Activated naive CD4-positive, alpha-beta T cell (primary cell): ENCODE measurements around the gene NECTIN1.

Experiments used
- DNase-seq, 4 experiments: peaks; one replicate each; lab custom pipeline; 2025; lab: John Stamatoyannopoulos, UW

Gene NECTIN1

DNA sequence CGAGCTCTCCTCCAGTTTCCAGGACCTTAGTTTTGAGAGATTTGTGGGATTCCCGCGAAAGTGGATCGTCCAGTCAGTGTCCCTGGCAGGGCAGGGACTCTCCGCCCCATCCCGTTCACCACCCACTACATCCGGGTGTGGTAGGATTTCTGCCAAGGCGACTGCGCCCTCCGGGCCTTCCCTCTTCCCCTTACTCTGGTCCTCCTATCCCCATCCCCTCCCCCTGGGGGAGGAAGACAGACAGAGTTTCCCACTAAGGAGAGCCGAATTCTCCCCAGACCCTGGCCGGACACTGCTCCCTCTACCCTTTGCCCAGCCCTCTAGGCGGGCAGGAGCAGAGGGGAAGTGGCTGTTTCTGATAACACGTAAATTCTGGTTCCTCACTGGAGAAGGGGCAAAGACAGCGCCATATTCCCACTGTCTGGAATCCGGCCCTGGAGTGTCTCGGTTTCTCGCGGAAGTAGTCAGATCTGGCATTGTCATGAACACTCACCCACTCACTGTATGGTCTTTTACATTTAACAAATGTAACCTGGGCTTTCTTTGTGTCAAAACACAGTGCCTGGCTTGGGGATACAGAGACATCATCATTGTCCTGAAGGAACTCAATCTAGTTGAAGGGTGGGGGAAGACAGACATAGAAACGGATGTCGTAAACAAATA, 1.1 kb upstream of the NECTIN1 start:
- no peak for DNase-seq

DNA sequence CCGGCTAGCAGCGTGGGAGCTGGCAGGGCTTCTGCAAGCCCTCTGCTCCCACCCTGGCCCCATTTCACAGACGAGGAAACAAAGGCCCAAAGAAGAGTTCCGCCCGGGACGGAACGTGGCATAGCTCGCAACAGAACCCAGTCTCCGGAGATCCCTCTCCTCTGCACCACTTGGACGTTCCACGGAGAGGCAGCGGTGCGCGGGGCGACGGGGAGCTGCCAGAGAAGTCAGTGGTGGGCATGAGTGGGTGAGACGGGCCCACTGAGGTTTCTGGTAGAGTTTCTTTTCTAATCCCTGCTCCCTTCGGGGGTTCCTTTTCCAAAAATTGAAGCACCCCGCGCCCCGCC, 554 bp upstream of the NECTIN1 start:
- no peak for DNase-seq

DNA sequence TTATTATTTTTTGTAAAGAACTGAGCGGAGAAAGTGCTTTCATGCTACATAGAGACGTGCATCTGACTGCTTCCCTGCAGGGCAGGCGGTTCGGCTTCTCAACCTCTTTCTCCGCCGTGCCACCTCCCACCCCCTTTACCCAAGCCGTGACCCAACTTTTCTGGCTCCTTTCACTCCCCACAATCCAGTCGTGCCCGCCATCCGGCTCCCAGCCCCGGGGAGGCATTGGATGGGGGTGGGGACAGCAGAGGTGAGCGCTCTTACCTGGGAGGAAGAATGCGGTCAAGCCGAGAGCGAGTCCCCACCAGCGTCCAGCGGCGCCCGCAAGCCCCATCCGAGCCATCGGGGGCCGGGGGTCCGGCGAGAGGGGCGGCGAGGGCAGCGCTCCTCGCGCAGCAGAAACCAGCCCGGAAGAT, 781 bp downstream of the NECTIN1 start:
- DNase-seq, result no peak

DNA sequence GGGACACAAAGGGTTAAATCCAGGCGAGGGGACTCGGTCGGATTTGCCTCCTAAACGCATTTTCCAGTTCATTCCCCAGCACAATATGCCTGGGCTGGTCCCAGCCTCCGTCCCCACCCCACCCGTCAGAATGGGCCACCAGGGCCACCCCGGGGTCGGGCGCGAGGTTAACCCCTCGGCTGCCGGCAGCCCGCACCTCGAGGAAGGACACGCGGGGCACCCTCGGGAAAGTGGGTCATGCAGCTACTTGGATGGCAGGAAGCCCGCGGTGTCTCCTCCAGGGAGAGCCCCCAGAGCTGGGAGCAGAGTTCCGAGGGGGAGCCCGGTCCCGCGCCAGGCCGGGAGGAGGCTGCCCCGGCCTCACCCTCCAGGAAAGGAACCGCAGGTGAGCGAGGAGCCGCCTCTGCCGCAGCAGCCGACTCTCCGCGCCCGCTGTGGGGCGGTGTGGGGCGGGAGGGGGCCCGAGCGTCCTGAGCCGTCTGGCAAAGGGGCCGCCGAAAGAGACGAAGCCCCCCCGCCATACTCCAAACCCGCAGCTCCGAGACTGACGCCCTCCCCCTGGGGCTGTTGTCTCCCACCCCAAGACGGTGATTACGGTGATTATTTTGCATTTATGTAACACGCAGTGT, 1.4 kb downstream of the NECTIN1 start:
- peak in 1 of 4 experiments; percentile 21 for DNase-seq

DNA sequence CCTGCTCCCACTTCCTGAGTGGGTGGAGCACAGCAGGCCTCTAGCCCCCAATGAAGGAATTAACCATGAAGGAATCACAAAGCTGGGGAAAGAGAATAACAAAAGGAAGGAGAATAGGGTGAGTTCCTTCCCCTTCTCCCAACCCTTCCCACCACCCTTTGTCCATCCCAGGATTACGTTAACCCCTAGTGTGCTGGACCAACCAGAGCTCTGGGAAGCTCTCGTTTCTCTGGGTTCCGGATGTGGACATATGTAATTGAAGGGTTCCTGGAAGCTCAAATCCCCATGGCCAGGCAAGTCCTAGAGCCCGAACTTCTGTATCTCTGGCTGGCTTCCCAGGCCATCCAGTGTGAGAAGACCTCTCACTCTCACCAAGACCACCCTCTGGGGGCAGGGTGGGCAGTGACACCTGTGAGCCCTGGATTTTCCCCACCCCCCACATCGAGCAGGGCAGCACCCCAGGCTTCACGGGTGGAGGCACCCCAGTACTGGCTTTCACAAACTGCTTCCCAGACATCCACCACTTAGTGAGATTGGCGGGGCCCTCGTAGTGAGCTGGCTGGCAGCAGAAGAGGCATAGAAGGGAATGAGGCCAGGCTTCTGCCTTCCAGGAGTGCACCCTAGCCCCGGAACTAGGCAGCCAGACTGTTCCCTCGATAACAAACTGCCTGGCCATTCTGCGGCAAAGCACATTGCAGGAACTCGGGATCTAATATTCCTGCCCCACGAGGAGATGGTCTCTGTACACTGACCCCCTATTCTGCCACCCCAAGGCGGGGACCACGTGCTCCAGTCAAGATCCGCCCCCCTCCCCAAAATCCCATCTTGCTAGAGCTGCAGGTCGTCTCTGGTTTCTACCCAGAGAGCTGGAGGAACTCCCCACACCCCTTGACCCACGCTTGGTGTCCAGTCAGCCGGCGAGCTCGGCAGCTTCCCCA, 2.1 kb downstream of the NECTIN1 start:
- no peak for DNase-seq

DNA sequence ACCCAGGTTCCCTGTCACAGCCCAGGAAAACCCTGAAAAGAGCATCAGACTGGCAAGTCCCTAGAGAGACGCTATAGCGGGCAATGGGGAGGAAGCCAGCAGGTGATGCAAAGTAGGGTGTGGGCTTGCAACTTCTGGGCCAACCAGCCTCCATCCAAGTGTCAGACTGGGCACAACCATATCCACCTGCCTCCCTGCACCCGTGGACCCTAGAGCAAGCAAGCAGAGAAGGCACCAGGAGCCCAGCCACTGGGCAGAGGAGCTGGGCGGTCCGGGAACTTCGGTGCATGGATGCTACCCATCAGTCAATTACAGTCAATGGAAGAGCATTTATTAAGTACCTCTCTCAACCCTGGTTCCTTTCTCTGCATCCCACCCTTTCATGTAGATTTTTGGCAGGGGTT, 2.8 kb downstream of the NECTIN1 start:
- no peak for DNase-seq

DNA sequence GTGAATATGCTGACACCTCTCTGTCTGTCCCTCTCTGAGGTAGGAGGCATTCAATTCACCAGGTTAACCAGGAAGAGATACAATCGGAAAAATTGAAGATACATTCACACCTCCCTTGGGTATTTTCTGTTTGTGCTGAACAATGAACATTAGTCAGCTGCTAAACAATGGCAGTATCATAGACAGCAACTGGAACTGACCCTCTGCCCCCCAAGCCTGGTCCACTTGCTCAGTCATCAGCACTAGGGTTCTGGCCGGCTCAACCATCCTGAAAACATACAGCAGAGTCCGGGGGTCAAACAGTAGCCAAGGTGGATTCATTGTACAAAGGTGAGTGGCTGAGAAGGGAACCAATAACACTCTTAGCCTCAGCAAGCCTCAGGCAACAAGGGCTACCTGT, 4.0 kb downstream of the NECTIN1 start:
- no peak for DNase-seq

DNA sequence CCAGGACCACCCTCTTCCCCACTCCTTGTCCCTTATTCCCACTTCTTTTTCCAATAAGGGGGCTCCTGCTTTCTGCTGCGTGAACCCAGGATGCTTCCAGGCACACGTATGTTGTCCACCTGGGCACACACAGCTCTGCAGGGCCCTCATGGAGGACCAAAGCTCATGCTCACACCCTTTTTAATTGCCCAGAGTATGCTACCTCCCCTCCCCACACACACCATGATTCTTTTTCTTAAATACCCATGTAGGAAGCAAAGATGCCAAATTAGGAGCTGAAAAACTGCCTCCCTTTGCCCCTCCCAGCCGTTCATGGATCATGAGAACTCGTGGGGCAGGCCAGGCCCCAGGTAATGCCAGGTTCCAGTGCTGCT, 5.1 kb downstream of the NECTIN1 start:
- DNase-seq, result no peak

DNA sequence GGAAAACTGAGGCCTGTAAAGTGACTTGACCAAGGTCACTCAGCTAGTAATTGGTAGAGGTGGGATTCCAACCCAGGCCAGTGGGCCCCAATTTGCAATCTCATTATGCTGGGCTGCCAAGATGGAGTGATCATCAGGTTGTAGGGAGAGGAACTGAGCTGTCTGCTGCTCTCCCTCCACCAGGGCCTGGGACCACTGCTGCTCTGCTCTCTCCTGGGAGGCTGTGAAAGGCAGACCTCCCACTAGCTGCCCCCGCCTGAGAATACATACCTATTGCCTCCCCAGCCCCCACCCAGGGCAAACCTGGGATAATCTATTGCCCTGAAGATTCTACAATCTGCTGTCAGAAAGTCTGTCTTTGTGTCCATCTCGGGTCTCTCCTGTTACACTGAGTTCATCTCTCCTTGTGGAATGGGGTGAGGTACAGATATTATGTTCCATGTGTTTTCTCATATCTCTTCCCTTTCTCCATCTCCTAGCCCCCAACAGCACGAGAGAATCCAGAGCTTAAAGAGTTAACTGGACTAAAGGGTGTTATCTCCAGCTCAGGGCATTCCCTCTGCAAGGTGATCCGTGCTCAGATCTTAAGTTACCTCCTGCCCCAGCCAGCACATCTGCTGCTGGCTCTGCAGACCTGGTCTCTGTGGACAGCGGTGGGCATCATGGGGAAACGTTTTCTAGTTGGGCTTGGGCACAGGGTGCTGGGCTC, 5.6 kb downstream of the NECTIN1 start:
- no peak for DNase-seq

DNA sequence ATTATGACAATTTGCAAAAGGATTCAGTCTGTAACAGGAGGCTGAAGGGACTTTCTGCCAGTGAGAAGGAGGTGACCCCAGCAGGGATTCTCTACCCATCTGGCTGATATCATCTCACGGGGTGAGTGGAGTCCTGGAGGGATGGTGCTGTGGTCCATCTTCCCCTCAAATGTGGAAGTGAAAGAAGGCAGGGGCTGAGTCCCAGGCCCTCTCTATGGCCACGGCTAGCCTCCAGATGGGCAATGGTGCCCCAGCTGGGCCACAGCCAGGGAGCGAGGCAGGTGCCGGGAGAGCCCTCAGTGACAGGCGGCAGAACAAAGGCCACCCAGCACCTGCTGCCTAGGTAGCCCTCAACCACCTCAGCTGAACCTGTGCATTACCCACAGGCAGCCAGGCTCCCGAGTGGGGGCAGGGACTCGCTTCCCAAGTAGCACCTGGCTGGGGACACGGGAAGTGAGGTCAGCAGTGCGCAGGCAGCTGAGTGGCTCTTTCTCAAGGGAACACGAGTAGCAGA, 6.7 kb downstream of the NECTIN1 start:
- DNase-seq, result no peak

DNA sequence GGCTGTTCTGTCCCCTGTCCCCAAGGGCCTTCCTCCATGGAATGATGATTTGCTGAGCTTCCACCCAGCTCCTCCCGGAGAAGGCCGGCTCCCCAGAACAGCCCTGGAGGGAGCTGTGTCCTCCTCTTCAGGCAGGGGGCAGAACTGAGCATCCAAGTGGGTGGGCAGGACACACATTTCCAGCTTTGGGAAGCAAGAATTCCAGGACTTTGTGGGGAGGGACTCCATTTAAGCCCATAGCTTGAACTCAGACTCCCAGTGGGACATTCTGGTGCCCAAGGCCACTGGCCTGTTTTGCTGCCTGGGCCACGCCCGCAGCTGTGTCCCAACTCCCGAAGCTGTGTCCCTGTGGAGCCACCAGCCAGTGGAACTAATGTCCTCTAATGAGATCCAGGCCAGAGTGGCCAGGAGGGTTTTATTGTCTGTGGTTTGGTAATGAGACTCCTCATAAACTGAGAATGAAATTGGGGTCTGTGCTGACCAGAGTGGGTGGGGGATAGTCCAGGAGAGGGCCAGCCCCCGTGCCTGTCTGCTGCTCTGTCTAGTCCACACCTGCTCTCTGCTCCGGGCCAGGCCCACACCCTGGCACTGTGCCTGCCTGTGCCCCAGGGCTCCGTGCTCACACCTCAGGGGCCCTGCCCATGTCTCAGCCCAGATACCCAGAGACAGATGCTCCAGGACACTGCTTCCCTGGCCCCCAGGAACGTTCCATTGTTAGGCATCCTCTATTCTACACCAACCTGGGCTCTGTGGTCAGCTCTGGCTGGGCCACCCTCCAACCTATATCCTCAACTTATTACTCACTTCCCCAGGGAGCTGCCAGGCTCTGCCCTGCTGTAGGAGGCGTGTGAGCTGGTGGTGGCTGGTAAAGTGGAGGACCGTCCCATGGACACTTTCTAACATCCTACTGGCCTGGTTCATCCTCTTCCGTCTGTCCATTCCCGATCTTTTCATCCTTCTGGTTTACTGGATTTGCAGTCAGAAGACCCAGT, 7.6 kb downstream of the NECTIN1 start:
- no peak for DNase-seq

DNA sequence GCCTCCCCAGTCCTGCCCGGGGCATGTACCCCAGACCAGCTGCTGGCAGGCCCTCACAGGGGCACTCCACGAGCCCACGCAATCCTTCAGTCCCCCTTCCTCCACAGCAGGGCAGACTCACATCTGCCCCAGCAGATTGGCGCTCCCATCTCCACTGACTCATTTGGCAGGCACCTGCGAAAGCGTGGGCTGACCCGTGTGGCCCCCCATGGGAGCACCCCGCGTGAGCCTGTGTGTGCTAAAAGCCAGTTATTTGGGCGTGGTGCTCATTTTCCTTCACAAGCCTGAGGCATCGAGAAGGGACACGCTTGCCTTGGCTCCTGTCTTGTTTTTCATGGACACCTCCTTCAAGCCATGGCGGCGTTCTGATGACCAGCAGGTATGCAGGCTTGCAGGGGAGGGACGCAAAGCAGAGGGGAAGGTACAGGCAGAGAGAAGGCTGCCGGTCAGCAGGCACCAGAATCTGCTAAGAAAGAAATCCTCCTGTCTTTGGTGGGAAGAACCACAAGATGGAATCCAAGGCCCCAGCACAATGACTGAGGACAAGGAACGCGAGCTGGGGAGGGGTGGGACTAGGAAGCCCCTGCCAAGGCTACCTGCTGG, 8.6 kb downstream of the NECTIN1 start:
- no peak for DNase-seq

DNA sequence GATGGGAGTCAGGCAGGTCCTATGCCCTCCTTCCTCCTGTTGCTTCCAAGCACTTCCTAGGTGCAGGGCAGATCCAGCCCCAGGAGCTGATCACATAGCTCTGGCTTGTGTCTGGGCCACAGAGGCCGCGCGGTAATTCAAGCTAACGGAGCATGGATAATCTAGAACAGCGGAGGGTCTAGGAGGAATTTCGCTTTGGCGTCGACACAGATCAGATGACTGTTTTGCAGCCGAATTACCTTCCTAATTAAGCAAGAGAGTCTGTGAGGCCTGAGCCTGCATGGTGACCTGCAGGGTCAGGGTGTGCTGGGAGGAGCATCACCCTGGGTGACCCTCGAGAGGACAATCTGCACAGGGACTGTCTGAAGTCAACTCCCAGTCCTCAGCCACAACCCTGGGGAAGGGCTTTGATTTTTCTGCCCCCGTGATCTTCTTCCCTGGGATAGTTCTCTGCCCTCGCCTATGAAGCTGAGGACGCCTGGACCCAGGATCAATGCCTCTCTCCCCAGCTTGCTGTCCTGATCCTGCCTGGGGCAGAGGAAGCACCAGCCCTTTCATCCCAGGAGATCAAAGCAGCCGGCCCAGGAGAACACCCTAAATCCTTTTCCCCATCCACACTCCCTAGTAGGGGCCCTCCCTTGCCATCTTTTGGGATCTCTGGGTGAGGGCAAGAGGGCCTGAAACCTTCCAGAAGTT, 11.0 kb downstream of the NECTIN1 start:
- no peak for DNase-seq

DNA sequence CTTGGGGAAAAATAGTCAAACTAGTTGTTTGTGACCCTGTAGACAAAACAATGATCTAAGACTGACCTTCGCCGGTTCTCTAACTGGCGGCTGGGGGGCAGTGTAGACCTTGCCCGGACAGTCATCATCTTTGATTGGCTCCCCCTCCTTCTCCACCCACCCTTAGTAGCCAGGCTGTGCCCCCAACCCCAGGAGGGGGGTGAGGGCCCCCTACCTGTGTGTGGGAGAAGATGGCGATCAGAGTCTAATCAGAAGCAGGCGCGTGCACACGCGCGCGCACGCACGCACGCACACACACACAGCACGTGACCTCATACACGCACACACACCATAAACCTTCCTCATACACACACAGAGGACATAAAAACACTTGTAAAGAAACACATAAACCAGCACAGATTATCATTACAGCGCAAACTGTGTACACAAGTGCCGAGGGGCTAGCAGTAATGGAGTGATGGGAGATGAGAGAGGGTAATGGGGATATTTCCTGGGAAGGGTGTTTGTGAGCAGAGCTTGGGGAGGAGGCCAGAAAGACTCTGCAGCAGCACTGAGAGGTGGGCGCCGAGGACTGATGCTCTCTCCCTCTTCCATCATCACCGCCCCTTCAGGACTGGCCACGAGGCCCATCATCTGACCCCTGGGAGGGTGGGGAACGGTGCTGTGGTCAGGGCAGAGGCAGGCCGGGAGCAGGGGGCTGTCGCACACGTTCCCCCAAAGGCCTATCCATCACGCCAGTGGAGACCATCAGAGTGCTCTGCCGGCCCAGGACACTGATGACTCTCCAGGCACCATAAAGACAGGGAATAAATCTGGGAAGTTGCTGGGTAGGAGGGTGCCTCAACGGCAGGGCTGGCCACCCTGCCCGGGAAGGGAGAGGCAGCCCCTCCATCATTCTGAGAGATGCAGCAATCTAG, 12.2 kb downstream of the NECTIN1 start:
- DNase-seq, result no peak

DNA sequence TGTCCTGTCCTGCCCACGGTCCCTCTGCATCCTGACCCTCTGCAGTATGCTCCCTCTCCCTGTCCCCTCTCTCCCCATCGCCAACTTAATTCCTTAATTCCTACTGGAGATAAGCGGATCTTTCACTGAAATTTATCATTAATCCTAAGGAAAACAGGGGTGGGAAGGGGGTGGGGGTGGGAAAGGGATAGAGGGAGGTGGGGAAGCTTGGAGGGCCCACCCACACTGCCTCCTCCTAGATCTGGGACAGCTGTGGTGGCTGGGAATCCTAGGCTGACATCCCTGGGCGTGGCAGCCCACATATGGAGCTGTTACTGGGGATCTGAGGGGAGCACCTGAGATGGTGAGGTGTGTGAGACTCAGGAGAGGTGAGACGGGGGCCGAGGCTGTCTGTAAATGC, 14.4 kb downstream of the NECTIN1 start:
- DNase-seq, result no peak

DNA sequence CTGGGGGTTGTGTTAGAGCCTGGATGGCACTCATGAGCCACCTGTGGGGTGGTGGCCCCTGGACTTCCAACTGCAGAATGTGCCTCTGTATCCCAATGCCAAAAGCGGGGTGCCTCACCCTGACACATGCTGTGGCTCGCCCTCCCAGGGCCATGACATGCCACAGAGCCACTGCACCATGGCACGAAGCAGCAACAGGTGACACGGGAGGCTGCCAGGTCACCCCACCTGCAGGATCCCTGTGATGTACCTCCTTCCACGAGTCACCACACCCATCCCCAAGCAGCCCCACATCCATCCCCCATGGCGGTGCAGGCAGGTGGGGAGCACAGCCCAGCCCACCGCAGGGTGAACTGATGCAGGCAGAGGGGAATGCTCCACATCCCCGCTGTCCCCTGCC, 14.8 kb downstream of the NECTIN1 start:
- DNase-seq, result no peak

DNA sequence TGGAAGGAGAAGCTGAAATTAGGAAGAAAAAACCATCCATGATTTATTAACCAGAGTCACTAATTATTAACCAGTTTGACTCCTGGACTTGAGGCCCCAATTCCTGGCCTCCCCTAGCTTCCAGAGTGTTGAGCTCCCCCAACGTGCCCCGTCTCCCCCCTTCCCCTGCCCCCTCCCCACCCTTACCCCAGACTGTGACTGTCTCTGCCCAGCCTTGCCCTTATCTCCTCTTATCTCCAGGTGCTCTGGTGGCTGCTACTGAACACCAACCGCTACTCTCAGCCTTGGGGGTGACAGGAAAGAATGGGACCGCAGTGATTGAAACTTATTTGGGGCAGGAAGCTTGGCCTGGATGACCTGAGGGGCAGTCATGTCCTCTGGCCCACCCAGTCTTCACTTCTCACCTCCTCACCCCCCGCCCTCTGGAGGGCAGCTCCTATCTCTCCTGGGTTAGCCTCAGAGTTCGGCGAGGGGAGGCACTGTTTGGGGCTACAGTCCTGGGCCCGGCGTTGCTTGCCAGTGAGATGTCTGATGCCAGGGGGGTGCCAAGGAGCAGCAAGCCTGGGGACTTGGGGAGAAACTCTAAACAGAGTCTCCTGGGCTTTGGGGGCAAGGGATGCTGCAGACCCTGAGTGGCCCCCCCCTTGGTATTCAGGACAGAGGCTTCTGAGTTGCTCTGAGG, 15.5 kb downstream of the NECTIN1 start:
- no peak for DNase-seq
